T-helper 9 cell (primary cell): Measurements from ENCODE around the gene PNISR.
A peak's percentile ranks its signal among the peaks of the same experiment; 100 is the strongest.

Experiments
- DNase-seq: peaks from one replicate; pipeline ENCODE4 v3.0.0-alpha.2; 2020

Gene PNISR

DNA sequence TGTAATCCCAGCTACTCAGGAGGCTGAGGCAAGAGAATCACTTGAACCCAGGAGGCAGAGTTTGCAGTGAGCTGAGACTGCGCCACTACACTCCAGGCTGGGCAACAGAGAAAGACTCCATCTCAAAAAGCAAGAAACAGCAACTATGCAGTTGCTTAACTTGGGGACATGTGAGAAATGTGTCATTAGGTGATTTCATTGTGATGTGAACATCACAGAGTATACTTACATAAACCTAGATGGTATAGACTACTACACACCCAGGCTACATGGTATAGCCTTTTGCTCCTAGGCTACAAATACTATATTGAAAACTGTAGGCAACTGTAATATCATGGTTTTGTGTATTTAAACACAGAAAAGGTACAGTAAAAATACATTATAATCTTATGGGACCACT lies 27.8 kb downstream of the PNISR start:
- no peak for DNase-seq

DNA sequence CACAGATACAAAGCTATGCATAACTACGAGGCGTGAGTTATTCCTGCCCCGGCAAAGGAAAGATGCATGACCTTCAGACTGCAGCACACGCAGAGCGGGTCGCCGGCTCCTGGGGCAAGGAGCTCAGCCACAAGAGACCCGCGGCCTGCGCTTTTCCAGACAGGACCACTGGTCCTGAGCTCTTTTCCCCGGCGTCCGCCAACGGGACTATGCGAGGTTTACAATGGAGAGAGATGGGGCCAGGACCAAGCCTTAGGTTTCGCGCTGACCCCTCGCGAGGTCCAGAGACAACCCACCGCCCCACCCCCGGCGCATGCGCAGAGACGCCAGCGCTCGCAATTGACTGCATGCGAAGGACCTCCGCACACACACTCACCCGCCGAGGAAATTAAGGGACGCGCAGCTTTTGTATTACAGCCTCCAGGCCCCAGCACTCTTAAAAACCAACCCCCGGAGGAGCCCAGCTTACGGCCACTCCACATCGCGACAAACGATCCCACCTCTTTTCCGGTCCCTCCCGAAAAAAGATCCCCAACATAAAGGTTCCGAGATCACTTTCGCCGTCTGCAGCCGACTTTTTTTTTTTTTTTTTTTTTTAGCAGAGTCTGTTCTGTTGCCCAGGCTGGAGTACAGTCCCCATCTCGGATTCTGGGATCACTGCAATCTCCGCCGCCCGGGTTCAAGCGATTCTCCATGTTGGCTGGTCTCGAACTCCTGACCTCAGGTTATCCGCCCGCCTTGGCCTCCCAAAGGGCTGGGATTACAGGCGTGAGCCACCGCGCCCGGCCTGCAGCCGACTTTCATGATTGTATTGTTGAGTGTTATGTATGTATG lies 31.2 kb downstream of the PNISR start, which contains the start of gene COQ3:
TSS of gene COQ3 (minus strand) at position 498 of the 834 bp plus-strand sequence. CDS start at position 482, 16 bp downstream.
- DNase-seq, result peak; percentile 55

GRCh38 chr6:99393366-99393697 lies 31.8 kb downstream of the PNISR start:
- DNase-seq, result no peak

DNA sequence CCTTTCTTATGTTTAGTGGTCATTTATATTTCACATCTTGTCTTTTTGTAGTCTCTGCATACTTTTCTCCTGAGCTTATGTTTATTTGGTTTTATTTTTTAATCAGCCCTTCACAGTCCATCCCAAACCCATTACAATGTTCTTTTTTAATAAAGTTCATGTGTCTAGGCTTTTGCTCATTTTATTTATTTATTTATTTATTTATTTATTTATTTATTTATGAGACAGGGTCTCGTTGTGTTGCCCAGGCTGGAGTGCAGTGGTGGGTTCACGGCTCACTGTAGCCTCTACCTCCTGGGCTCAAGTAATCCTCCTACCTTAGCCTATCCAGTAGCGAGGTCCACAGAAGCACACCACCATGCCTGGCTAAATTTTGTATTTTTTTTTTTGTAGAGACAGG lies 34.2 kb downstream of the PNISR start:
- no peak for DNase-seq

GRCh38 chr6:99384507-99384906 lies 40.6 kb downstream of the PNISR start:
- DNase-seq, result no peak

GRCh38 chr6:99378636-99379035 lies 46.5 kb downstream of the PNISR start:
- no peak for DNase-seq

- no peak for DNase-seq
Measured at GRCh38 chr6:99369533-99369932, 55.6 kb downstream of the PNISR start.

DNA sequence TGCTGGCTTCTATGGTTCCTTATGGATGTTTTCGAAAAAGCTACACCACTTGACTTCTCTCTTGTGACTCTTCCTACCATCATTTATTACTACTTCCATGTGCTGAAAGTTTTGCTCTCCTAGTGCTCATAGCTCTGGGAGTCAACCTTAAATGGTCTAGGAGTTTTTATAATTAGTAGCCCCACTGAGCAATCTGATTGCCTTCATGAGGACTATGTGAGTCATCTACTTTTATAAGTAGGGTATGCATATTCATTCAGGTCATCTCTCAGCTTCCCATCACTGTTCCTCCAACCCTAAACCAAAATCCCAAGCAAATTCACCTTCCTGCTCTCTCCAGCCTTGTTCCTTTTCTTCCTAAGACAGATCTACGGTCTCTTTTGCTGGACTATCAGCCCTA lies 58.3 kb downstream of the PNISR start:
- DNase-seq, result no peak

DNA sequence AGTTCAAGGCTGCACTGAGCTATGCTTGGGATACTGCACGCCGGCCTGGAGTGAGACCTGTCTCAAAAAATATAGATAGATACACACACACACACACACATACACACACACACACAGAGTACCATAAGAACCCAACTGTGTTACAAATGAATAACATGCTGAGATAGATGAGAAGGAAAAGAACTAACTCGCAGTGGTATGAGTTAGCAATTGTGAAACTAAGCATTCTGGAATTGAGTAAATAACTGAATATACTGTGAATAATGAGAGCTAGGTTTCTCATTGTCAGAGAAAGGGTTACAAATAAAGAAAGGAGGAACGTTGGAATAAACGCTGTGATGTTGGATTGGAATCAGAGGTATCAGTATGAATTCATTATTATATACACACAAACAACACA lies 61.1 kb downstream of the PNISR start:
- no peak for DNase-seq

DNA sequence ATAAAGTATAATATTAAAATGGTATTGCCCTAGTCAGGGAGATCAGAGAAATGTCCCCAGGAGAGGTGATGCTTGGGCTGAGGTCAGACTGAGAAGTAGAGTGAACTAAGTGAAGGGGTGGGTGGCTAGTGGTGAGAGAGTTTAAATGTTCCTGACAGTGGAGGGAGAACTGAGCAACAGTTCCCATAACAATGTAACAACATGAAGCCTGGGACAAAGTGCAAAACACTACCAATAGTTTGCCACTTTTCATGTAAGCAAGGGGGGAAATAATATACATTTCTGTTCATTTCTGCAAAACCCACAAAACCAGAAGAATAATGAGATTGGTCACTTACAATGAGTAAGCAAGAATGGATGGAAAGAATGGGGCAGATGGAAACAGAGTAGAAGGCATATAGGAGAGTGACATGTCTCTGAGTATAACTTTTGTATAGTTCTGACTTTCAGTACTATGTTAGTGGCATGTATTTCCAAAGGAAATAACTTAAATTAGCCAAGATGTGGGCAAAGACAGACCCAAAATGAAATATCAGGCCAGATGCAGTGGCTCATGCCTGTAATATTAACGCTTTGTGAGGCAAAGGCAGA lies 62.3 kb downstream of the PNISR start:
- no peak for DNase-seq

GRCh38 chr6:99359800-99360199 lies 65.3 kb downstream of the PNISR start:
- no peak for DNase-seq

DNA sequence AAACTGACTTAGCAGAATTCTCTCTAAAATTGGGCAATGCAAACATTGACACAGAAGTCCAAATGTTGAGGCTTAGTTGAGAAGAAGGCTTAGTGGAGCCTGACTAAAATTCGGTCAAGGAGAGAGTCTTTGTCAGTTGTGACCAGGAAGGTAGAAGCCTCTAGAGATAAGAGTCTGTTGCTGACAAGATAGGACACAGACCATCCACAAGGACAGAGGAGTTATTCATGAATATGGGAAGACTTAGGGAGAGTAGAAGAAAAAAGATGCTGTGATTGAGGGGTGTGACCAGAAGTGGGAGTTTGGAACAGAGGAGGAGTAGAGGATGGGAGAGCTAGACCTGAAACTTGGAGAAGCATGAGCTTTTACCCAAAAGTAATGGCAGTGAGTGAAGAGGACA lies 68.5 kb downstream of the PNISR start:
- DNase-seq, result no peak

GRCh38 chr6:99354983-99355382 lies 70.1 kb downstream of the PNISR start:
- DNase-seq, result no peak

GRCh38 chr6:99353126-99353525 lies 72.0 kb downstream of the PNISR start:
- DNase-seq, result no peak

GRCh38 chr6:99350573-99350972 lies 74.5 kb downstream of the PNISR start:
- no peak for DNase-seq

- DNase-seq, result no peak
Measured at GRCh38 chr6:99349171-99350141, 75.7 kb downstream of the PNISR start, which contains the start of gene FAXC. FAXC (minus strand) TSS chr6:99349674; CDS start chr6:99349372, 302 bp downstream.

DNA sequence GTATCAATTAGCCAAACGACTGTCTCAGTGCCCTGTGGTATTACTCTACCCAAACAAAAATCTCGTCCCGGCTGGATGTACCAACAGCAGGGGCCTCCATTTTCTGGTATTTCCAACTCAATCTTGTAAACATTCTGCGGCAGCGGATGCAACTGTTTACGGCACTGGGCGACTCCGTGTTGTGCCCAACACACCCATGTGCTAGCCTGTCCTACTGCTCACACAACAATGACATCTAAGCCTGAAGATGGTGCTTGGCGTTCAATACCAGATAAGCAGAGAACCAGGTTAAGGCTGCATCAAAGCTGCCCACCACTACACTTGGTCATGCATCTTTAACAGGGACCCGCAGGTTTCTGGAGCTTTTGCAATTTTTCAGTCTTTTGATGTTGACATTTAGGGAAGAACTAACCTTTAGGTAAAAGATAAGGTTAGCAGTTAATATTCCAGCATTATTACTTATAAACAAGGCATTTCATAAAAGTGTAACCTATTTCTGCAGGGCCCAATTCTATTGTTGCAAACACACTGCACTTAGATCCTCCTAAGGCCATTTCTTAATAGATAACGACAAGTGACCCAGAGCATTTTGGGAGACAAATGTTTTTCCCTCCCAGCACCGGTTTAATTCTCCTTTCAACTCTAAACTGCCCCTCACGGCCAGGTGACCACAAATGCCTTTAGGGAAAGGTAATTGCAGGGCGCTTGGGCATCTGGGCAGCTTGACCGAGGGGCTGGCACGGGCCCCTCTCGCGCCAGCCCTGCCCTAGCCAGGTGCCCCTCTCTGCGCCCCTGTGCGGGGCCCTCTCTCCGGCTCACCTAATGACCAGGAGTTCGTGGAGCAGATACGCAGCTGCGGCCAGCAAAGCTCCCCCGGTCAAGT lies 76.6 kb downstream of the PNISR start:
- DNase-seq, result no peak
